IPS-18a (cell line): Measurements from ENCODE around the gene TMEM38A.
"Not testable (repeated sequence)": the region's sequence is repeated elsewhere in the genome, so short reads cannot be mapped to it uniquely, and the experiment has no call there.

Experiments
- H3K27ac ChIP-seq: one replicate; pipeline ENCODE4 v1.5.1; 2013; ENCODE audit warnings: low read length
- H3K27me3 ChIP-seq: one replicate; pipeline ENCODE4 v1.6.1; 2013; ENCODE audit warnings: mild to moderate bottlenecking, low read length; ENCODE audit not compliant: control insufficient read depth, insufficient read depth
- H3K36me3 ChIP-seq: one replicate; pipeline ENCODE4 v1.6.1; 2013; ENCODE audit warnings: low read depth, low read length; ENCODE audit not compliant: control insufficient read depth
- H3K4me1 ChIP-seq: one replicate; pipeline ENCODE4 v1.6.1; 2013; ENCODE audit warnings: low read depth, low read length; ENCODE audit not compliant: control insufficient read depth
- H3K4me3 ChIP-seq: one replicate; pipeline ENCODE4 v1.5.1; 2013; ENCODE audit warnings: low read length
- H3K9ac ChIP-seq: one replicate; pipeline ENCODE4 v1.6.1; 2013; ENCODE audit warnings: mild to moderate bottlenecking, low read length, moderate library complexity
- H3K9me3 ChIP-seq: one replicate; pipeline ENCODE4 v1.6.1; 2013; ENCODE audit warnings: low read depth, low read length; ENCODE audit not compliant: control insufficient read depth

TMEM38A gene

GRCh38 chr19:16679811-16680210 is 18.9 kb downstream of the TMEM38A start:
- no peak overlapping the region for H3K27ac ChIP-seq
- H3K9ac ChIP-seq: no peak overlapping the region
- peaks cover 4% of the 10 kb centered on the region for H3K36me3 ChIP-seq

DNA sequence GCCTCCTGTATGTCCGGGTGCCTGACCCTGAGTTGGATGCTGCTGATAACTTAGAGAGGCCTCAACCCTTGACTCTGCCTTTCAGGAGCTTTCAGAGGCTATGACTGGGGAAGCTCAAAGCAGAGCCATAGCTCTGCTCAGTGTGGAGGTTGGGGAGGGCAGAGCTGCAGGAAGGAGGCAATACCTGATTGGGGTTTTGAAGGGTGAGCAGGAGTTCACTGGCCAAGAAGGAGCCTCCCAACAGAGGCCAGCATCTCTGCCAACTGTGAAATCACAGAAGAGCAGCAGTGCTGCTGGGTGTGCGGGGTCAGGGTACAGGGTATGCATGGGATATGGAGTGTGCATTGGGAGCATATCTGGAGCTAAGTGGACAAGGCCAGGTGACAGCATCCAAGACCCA is 21.6 kb downstream of the TMEM38A start:
- Histone ChIP-seq H3K9ac (no peak overlapping the region), H3K4me3 (no peak overlapping the region), H3K9me3 (no peaks in the 10 kb centered on the region), H3K27ac (no peak overlapping the region), H3K36me3 (peaks cover 4% of the 10 kb centered on the region), H3K27me3 (no peaks in the 10 kb centered on the region), H3K4me1 (no peaks in the 10 kb centered on the region)

More at GRCh38 chr19:16679811-16680210, 18.9 kb downstream of the TMEM38A start:
- Histone ChIP-seq H3K4me3 (no peak overlapping the region), H3K27me3 (no peaks in the 10 kb centered on the region), H3K4me1 (no peaks in the 10 kb centered on the region), H3K9me3 (no peaks in the 10 kb centered on the region)

- no peak overlapping the region for H3K4me3 ChIP-seq
- no peak overlapping the region for H3K27ac ChIP-seq
- H3K27me3 ChIP-seq: no peaks in the 10 kb centered on the region
- peaks cover 4% of the 10 kb centered on the region for H3K36me3 ChIP-seq
- no peaks in the 10 kb centered on the region for H3K9me3 ChIP-seq
- H3K9ac ChIP-seq: no peak overlapping the region
- no peaks in the 10 kb centered on the region for H3K4me1 ChIP-seq
Measured at GRCh38 chr19:16684216-16684615, 23.3 kb downstream of the TMEM38A start.

GRCh38 chr19:16688084-16688483 is 27.1 kb downstream of the TMEM38A start:
- H3K36me3 ChIP-seq: no peaks in the 10 kb centered on the region
- no peak overlapping the region for H3K9ac ChIP-seq
- no peak overlapping the region for H3K27ac ChIP-seq
- no peaks in the 10 kb centered on the region for H3K27me3 ChIP-seq
- no peak overlapping the region for H3K4me3 ChIP-seq
- no peaks in the 10 kb centered on the region for H3K4me1 ChIP-seq
- no peaks in the 10 kb centered on the region for H3K9me3 ChIP-seq

- H3K4me1 ChIP-seq: no peaks in the 10 kb centered on the region
- H3K9me3 ChIP-seq: no peaks in the 10 kb centered on the region
- no peak overlapping the region for H3K27ac ChIP-seq
- no peak overlapping the region for H3K9ac ChIP-seq
- H3K36me3 ChIP-seq: no peaks in the 10 kb centered on the region
- no peaks in the 10 kb centered on the region for H3K27me3 ChIP-seq
- H3K4me3 ChIP-seq: no peak overlapping the region
Measured at GRCh38 chr19:16698914-16699313, 38.0 kb downstream of the TMEM38A start.

- H3K4me1 ChIP-seq: no peaks in the 10 kb centered on the region
- no peaks in the 10 kb centered on the region for H3K36me3 ChIP-seq
- H3K9me3 ChIP-seq: no peaks in the 10 kb centered on the region
- H3K4me3 ChIP-seq: no peak overlapping the region
- no peak overlapping the region for H3K9ac ChIP-seq
- H3K27ac ChIP-seq: no peak overlapping the region
- H3K27me3 ChIP-seq: no peaks in the 10 kb centered on the region
Measured at GRCh38 chr19:16702123-16702522, 41.2 kb downstream of the TMEM38A start.

DNA sequence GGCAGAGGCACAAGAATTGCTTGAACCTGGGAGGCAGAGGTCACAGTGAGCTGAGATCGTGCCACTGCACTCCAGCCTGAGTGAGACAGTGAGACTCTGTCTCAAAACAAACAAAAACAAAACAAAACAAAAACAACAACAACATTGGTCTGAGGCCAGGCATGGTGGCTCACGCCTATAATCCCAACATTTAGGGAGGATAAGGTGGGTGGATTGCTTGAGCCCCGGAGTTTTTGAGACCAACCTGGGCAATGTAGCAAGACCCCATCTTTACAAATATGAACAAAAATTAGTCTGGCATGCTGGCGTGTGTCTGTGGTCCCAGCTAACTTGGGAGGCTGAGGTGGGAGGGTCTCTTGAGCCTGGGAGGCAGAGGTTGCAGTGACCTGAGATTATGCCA is 42.7 kb downstream of the TMEM38A start:
- Histone ChIP-seq H3K36me3 (no peaks in the 10 kb centered on the region), H3K9me3 (no peaks in the 10 kb centered on the region), H3K4me1 (no peaks in the 10 kb centered on the region), H3K27ac (no peak overlapping the region), H3K27me3 (no peaks in the 10 kb centered on the region), H3K4me3 (no peak overlapping the region), H3K9ac (no peak overlapping the region)

GRCh38 chr19:16710870-16711269 is 49.9 kb downstream of the TMEM38A start:
- not testable (repeated sequence) for H3K27ac ChIP-seq, H3K9me3 ChIP-seq, H3K36me3 ChIP-seq, H3K9ac ChIP-seq, H3K27me3 ChIP-seq, H3K4me3 ChIP-seq, H3K4me1 ChIP-seq

GRCh38 chr19:16712295-16712694 is 51.4 kb downstream of the TMEM38A start:
- not testable (repeated sequence) for H3K27me3 ChIP-seq, H3K4me1 ChIP-seq, H3K36me3 ChIP-seq, H3K4me3 ChIP-seq, H3K9ac ChIP-seq, H3K27ac ChIP-seq, H3K9me3 ChIP-seq

DNA sequence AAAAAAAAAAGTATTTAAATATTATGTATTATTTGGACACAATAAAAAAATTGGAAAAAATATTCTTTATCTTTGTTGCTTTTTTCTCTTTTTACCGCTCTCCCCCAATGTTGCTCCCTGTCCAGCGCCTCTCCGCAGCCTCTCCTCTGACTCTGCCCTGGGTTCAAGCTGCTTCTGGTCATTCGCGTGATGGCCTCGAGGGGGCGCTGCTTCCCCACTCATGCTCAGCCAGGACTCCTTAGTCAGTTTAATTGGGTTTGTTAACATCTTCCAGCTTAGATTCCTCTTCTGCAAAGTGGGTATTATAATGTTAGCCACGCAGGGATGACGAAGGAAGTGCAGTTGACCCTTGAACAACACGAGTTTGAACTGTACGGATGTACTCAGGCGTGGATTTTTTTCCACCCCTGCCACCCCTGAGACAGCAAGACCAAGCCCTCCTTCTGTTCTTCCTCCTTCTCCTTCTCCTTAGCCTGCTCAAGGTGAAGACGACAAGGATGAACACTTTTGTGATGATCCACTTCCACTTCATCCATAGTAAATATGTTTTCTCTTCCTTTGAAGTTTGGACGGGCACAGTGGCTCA is 53.9 kb downstream of the TMEM38A start:
- Histone ChIP-seq H3K36me3 (no peaks in the 10 kb centered on the region), H3K9ac (no peak overlapping the region), H3K27ac (no peak overlapping the region), H3K4me1 (no peaks in the 10 kb centered on the region), H3K4me3 (no peak overlapping the region), H3K9me3 (no peaks in the 10 kb centered on the region), H3K27me3 (no peaks in the 10 kb centered on the region)

GRCh38 chr19:16715611-16716010 is 54.7 kb downstream of the TMEM38A start:
- H3K27me3 ChIP-seq: no peaks in the 10 kb centered on the region
- H3K4me3 ChIP-seq: no peak overlapping the region
- no peaks in the 10 kb centered on the region for H3K9me3 ChIP-seq
- H3K36me3 ChIP-seq: no peaks in the 10 kb centered on the region
- no peaks in the 10 kb centered on the region for H3K4me1 ChIP-seq
- H3K9ac ChIP-seq: no peak overlapping the region
- H3K27ac ChIP-seq: no peak overlapping the region

DNA sequence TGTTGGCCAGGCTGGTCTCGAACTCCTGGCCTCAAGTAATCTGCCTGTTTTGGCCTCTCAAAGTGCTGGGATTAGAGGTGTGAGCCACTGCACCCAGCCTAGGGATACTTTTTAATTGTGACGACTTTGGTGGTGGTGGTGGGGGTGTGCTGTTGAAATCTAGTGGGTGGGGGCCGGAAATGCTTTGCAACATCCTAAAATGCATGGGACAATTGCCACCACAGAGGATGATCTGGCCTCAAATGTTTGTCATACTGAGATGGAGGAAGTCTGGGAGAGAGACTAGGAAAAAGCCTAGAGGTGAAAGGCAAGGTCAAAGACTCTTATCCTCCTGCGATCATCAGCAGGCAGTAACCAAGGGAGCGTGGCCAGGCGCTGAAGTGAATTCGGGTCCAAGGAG is 60.1 kb downstream of the TMEM38A start:
- Histone ChIP-seq H3K9me3 (no peaks in the 10 kb centered on the region), H3K36me3 (no peaks in the 10 kb centered on the region), H3K27me3 (no peaks in the 10 kb centered on the region), H3K4me1 (no peaks in the 10 kb centered on the region), H3K4me3 (no peak overlapping the region), H3K9ac (no peak overlapping the region), H3K27ac (no peak overlapping the region)
